Endothelial cell of hepatic sinusoid (primary cell): Measurements from ENCODE around the gene NRXN3.

ENCODE experiments used
- in situ Hi-C: cut with HindIII; loops from 2 replicates; pipeline ENCODE4 v1.10.0; 2017; ENCODE audit warnings: low sequenced_read_pairs

Gene NRXN3

DNA sequence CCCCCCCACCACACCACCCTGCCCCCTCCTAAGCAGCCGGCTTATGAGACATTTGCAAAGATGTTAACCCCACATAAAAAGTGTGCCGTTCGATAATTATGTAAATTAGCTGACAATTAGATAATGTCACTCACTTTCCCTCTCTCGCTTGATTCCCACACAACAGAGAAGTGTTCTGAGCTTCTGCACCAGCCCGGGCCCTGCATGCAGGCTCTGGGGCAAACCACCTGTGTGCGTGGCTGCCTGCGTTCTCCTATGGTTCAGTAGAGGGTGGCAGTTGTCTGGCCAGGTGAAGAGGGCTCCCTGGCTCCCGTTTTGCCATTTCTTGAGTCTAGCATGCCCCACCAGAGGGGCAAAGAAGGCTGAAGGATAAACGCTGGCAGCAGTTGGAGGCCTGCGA is 68.0 kb downstream of the NRXN3 start:
- in situ Hi-C loops: loop anchor here (5.0 kb wide), 1 partner anchor 56 kb away; no protein-coding TSS in a partner anchor

DNA sequence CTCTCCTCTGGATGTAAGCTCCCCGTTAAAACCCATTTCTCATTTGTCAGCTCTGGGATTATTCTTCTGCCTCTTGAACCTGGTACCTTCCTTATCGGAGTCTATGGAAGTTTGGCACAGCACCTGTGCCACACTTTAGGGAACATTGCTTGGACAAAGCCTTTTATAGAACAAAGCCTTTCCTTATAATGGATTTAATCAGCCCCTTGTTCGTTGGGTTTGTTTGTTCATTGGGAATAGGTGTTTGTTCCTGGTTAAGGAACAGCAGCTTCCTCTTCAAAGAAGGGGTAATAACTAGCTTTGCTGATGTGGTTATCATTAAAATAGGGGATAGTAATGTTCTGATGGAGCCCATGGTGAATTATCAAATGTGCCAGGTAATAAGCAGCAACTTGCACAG is 70.4 kb downstream of the NRXN3 start:
- in situ Hi-C loops: no loop called here

DNA sequence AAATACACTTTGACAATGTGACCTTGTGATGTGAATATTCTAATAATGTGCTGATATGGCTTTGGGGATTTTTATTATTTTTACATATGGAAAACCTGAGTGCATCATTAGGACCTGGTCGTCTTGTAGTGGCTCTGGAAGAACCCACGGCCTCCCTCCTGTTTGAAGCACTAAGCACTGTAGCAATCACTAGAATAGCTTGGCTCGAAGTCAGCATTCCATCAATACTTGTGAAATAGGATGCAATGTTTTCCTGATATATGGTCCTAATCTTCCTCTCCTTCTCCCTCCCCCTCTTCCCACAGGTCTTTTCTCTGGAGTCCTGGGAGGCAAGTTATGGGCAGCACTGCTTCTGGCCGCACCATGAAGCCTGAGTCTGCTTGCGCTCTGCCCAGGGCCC is 71.9 kb downstream of the NRXN3 start:
- in situ Hi-C loops: no loop called here

DNA sequence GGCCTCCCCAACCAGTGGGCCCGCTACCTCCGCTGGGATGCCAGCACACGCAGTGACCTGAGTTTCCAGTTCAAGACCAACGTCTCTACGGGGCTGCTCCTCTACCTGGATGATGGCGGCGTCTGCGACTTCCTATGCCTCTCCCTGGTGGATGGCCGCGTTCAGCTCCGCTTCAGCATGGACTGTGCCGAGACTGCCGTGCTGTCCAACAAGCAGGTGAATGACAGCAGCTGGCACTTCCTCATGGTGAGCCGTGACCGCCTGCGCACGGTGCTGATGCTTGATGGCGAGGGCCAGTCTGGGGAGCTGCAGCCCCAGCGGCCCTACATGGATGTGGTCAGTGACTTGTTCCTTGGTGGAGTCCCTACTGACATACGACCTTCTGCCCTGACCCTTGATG is 73.0 kb downstream of the NRXN3 start:
- in situ Hi-C loops: no loop called here

DNA sequence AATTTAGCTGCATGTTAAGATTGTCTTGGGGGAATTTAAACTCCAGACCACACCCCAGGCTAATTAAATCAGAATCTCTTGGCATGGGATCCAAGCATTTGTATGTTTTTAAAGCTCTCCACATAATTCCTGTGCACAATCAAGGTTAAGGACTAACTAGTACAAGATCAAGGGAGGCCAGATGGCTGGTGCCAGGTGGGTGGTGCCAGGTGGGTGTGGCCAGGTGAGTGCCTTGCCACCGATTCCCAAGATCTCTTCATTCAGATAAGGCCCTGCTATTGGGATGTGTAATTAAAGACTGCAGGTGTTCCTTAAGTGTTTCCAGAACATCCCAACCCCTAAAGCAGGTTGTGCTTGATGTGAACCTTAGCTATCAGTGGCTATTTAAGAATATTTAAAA is 75.1 kb downstream of the NRXN3 start:
- in situ Hi-C loops: no loop called here

- in situ Hi-C loops: no loop called here
Measured at GRCh38 chr14:78248501-78249090, 78.4 kb downstream of the NRXN3 start.

GRCh38 chr14:78251308-78251707 is 81.1 kb downstream of the NRXN3 start:
- in situ Hi-C loops: no loop called here

GRCh38 chr14:78253986-78254385 is 83.8 kb downstream of the NRXN3 start:
- in situ Hi-C loops: no loop called here

- in situ Hi-C loops: no loop called here
Measured at GRCh38 chr14:78254911-78255461, 84.8 kb downstream of the NRXN3 start.

GRCh38 chr14:78259831-78260230 is 89.7 kb downstream of the NRXN3 start:
- in situ Hi-C loops: no loop called here

DNA sequence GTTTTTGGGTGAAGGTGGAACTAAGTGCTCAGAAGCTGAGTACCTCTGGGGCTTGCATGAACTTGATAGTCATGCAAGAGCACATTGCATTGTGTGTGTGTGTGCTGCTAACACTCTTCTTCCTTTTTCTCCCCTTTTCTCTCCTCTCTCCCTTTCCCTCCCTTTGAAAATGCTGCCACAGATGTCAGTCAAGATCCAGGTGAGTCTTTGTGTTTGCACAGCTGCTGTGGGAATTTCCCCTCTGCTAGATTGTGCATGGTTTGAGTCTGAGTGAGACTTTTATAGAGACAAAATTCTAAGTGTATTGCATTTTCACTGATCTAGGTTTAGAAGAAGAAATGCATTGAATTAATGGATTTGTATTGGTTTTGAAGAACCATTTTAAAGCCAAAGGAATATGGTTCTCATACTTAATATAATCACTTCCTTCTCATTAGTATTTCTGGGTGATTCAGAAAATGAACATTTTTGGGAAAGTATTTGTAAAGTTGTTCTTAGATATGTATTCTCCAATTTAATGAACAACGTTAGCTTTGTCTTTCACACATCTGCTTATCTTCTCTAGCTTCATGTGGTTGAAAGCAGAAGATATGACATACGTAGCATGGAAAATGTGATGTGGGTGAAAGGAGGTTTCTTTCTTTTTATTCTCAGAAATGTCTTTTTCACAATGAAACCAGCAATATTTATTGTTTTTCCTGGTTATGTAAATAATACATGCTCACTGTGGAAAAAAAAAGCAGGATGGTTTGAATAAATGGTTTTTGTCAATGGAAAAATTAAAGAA is 108.5 kb downstream of the NRXN3 start:
- in situ Hi-C loops: no loop called here

GRCh38 chr14:78282437-78282836 is 112.3 kb downstream of the NRXN3 start:
- in situ Hi-C loops: no loop called here

GRCh38 chr14:78286210-78286609 is 116.0 kb downstream of the NRXN3 start:
- in situ Hi-C loops: no loop called here

DNA sequence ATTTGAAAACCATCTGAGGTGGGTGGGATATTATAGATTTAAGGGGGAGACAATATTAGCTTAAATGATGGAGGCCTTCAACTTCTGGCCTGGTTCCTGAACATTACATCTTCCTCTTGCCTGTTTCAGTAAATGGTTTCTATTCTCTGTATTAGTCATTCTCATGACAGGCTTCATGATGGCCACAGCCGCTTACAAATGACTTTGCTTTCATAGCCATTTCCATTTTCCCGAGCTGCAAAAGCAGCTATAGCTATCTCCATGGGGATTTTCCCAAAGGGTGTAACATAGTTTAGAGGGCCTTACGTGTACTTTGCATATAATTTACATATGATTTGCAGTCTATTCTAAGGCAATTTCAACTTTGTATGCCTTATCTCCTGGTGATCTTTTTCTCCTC is 121.8 kb downstream of the NRXN3 start:
- in situ Hi-C loops: no loop called here

- in situ Hi-C loops: no loop called here
Measured at GRCh38 chr14:78297858-78298257, 127.7 kb downstream of the NRXN3 start.

DNA sequence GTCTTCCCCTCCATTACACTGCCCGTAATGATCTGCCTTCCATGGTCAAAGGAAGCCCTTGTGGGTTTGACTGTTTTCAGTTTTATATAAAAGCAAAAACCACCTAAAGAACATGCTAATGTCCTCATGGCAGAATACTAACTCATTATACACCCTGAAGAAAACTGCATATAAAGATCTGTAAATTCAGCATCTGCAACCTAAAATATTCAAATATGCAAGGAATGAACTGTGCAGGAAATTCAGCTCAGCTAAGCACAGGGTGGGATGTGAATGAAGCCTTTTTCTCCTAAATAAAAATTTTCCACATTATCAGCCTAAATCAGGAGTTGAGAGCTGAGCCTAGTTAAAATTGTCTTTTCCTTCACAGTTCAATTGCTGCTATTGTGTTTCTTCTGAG is 128.1 kb downstream of the NRXN3 start:
- in situ Hi-C loops: no loop called here

DNA sequence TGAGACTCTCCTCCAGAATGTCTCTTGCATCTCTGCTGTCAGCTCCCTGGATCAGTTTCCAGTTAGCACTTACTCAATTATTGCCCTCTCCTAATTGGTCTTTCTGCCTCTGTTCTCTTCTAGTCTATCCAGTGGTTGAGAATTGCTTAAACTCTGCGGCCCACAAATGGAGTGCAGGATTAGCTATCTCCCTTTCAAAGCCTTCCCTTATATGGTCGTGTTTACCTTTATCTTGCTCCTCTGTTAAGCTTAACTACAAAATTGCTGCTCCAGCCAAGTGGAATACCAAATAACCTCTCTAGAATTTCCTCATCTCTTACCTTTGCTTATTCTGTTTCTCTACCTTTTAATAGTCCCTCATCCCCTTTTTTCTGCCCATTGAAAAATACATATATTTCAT is 132.7 kb downstream of the NRXN3 start:
- in situ Hi-C loops: no loop called here

DNA sequence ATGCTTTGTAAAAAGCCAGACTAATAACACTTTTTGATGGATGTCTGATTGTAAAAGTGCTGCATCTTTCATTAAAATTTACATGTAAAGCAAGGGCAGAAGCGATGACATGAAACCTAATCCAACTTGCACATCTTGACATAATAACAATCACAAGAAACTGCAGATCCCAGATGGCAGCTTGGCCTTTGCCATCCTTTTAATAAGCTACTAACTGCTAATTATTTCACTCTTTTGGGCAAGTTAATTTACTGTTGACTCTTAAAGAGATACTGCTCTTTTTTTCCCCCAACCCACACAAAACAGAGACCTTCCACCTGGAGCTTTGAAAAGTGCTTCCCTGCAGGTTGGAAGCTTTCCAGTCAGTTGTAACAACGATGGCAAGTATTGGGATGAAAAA is 137.5 kb downstream of the NRXN3 start:
- in situ Hi-C loops: no loop called here

GRCh38 chr14:78308079-78308478 is 137.9 kb downstream of the NRXN3 start:
- in situ Hi-C loops: no loop called here

GRCh38 chr14:78310272-78310671 is 140.1 kb downstream of the NRXN3 start:
- in situ Hi-C loops: no loop called here

- in situ Hi-C loops: no loop called here
Measured at GRCh38 chr14:78313499-78313898, 143.3 kb downstream of the NRXN3 start.

DNA sequence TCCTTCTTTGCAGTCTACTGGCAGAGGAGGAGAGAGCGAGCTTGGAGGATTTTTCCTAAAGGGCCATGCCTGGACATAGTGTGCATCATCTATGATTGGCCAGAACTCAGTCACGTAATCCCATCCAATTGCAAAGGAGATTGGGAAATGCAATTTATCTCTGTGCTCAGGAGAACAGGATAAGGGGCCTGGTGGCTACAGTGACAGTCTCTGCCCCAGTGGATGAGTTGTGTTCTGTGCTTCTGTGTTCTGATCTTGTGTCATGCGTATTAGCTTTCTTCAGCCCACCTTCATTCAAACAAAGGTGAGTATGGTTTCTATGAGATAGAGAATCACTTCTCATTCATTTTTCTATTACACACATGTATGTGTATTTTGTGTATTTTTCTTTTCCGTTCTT is 144.3 kb downstream of the NRXN3 start:
- in situ Hi-C loops: no loop called here
